Ascending aorta (tissue), 2 donors: ENCODE measurements around the gene FAM234A. TPM values are rescaled to one million over a fixed set of nuclear protein-coding genes. Genes with fewer than 3 reads are reported as not detected.

Experiments used
- DNase-seq, 2 donors: peaks; one replicate each; pipeline ENCODE4 v3.0.0-alpha.2; 2019; ENCODE audit warnings: low spot score in 2 of 2
- H3K27ac ChIP-seq, 2 donors: fragments of 200-600 bp; sonication (generic); one replicate each; pipeline ENCODE4 v1.5.1; 2016 to 2017; ENCODE audit warnings: mild to moderate bottlenecking in 1 of 2
- H3K27me3 ChIP-seq: fragments of 200-600 bp; sonication (generic); one replicate; pipeline ENCODE4 v1.5.1; 2017
- H3K36me3 ChIP-seq, 2 donors: fragments of 200-600 bp; sonication (generic); one replicate each; pipeline ENCODE4 v1.5.1; 2016
- H3K4me1 ChIP-seq, 2 donors: fragments of 200-600 bp; sonication (generic); one replicate each; pipeline ENCODE4 v1.5.1; 2016 to 2017; ENCODE audit warnings: mild to moderate bottlenecking in 1 of 2
- H3K4me3 ChIP-seq, 2 donors: fragments of 200-600 bp; sonication (generic); one replicate each; pipeline ENCODE4 v1.5.1; 2016 to 2017; ENCODE audit warnings: mild to moderate bottlenecking in 1 of 2
- H3K9me3 ChIP-seq, 2 donors: fragments of 200-600 bp; sonication (generic); one replicate each; pipeline ENCODE4 v1.5.1; 2016
- intact Hi-C: fragments of 100-400 bp; cut with DNase I; formaldehyde crosslinking; loops from one replicate; pipeline ENCODE4 v1.15.1; 2023
- total RNA-seq: library from RNA; depleted of rRNA; stranded (reverse); fragments of >200 nt; gene quantifications from one replicate; pipeline ENCODE4 v1.1.0, GENCODE V29; 2016
- TF ChIP-seq, protein P1 (sequence below), 3 experiments: fragments of 200-600 bp in 2 of 3; fragments of 450-650 bp in 1 of 3; sonication (generic) in 2 of 3; IDR thresholded peaks; one replicate each; pipeline ENCODE4 v1.5.1; 2016 to 2019; ENCODE audit warnings: antibody characterized with exemption in 3 of 3, mild to moderate bottlenecking in 1 of 3, moderate library complexity in 1 of 3

FAM234A gene
- total RNA-seq, 1 donor from 2014 or later, result 67.7 TPM

DNA sequence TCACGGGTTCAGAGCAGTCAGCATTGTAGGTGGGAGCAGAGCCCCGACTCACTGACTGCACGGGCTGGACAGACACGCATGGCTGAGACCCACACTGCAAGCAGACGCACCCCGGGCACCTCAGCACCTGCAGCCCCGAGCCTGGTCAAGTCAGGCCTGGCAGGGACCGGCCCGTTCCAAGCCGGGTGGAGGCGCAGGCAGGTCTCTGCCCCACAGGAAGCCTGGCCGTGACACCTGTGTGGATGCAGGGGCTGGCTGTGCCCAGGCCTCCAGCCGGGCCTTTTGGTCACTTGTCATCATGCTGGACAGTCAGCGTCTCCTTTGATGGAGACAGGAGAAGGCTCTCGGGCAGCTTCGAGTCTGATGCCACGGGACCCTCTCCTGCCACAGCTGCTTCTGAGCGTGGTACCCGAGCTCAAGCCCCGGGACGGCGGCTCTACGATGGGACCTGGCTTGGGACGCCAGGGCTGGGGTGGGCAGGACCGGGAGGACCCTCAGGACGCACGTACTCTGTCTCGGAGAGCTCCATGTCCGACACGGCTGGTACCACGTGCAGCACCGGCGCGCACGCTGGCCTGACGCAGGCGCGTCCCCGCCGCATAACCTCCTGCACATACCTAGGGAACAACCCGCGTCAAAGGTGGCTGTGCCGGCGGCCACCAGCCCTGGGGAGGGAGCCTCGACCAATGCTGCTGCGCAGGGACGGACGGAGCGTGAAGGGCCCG is 56.2 kb downstream of the FAM234A start:
- Histone ChIP-seq H3K4me1 (no peaks in the 10 kb centered on the region), H3K27ac (no peak overlapping the region), H3K27me3 (no peaks in the 10 kb centered on the region), H3K36me3 (peaks cover 61 to 74% of the 10 kb centered on the region in 2 donors), H3K9me3 (no peaks in the 10 kb centered on the region), H3K4me3 (no peak overlapping the region)
- DNase-seq, result no peak
- TF ChIP-seq, protein P1, sequence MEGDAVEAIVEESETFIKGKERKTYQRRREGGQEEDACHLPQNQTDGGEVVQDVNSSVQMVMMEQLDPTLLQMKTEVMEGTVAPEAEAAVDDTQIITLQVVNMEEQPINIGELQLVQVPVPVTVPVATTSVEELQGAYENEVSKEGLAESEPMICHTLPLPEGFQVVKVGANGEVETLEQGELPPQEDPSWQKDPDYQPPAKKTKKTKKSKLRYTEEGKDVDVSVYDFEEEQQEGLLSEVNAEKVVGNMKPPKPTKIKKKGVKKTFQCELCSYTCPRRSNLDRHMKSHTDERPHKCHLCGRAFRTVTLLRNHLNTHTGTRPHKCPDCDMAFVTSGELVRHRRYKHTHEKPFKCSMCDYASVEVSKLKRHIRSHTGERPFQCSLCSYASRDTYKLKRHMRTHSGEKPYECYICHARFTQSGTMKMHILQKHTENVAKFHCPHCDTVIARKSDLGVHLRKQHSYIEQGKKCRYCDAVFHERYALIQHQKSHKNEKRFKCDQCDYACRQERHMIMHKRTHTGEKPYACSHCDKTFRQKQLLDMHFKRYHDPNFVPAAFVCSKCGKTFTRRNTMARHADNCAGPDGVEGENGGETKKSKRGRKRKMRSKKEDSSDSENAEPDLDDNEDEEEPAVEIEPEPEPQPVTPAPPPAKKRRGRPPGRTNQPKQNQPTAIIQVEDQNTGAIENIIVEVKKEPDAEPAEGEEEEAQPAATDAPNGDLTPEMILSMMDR (IDR thresholded peaks at IDR 0.05), result no peak
- intact Hi-C loops, result no loop called here

DNA sequence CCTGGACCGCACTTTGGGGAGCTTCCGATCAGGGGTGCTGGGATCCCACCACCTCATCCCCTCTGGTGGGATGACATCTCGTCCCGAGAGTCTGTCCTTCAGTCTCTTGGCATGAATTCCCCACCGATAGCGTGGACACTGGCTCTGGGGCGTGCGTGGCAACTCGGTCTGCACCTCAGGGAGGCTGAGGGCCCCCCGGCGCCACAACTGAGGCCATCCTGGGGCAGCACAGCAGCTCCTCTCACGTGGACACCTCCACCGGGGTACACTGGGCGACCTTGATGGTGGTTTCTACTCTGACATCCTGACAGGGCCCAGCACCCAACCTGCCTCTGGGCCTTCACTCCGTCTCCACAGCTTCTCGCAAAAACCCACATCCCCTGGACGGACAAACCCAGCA is 56.9 kb downstream of the FAM234A start:
- intact Hi-C loops, result no loop called here
- no peaks in the 10 kb centered on the region for H3K4me1 ChIP-seq
- no peaks in the 10 kb centered on the region for H3K9me3 ChIP-seq
- no peaks in the 10 kb centered on the region for H3K27me3 ChIP-seq
- H3K36me3 ChIP-seq, result peaks cover 67 to 78% of the 10 kb centered on the region in 2 donors
- TF ChIP-seq, protein P1 (IDR thresholded peaks at IDR 0.05), result no peak
- H3K27ac ChIP-seq, result no peak overlapping the region
- no peak for DNase-seq
- no peak overlapping the region for H3K4me3 ChIP-seq

DNA sequence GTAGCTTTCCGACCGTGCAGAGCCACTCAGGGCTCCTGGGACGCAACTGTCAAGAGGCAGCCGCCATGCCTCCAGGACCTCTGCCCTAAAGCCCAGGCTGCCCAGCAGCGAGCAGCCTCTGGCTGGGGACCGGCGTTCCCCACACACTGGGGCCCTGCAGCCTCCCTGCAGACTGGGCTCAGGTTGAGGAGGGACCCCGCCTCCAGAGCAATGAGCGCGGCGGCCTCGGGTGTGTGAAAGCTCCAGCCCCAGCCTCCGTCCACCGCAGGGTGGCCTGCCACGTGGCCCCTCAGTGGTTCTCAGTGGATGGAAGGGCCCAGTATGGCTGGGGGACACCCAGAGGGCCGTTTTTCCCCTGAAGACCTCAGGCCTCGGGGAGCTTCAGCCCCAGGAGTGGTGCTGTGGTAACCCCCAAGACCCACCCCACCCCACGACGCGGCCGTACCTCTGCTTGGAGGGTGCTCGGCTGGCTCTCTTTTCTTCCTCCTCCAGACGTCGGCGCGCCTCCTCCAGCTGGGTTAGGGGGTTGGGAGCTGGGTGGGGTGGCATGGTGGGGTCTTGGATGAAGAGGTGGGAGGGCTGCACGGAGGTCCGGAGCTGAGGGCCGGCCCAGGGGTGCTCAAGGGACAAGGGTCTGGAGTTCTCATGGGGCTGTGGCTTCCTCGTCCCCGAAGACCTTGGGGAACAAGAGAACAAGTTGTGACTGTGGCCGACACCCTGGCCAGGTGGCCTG is 58.6 kb downstream of the FAM234A start:
- TF ChIP-seq, protein P1 (IDR thresholded peaks at IDR 0.05), result no peak
- Histone ChIP-seq H3K36me3 (peaks cover 62 to 78% of the 10 kb centered on the region in 2 donors), H3K9me3 (no peaks in the 10 kb centered on the region), H3K27ac (no peak overlapping the region), H3K4me3 (no peak overlapping the region), H3K27me3 (no peaks in the 10 kb centered on the region), H3K4me1 (no peaks in the 10 kb centered on the region)
- intact Hi-C loops, result no loop called here
- no peak for DNase-seq

DNA sequence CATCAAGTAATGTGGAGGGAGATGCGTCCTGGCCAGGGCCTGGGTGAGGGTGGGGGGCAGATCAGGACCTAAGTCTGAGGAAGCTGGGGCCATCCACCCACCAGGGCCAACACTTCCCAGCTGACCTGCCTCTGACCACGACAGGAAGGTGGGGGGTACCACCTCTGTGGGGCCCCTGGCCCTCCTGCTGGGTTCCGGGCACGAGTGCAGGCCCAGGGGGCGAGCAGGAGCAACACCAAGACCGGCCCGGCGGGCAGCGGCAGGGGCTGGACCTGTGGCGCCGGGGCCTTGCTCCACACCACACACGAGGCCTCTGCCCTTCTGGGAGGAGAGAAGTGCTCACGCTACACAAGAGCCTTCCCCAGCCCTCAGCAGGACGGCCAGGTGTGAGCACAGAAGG is 61.7 kb downstream of the FAM234A start:
- Histone ChIP-seq H3K36me3 (peaks cover 35 to 55% of the 10 kb centered on the region in 2 donors), H3K27me3 (no peaks in the 10 kb centered on the region), H3K9me3 (no peaks in the 10 kb centered on the region), H3K4me1 (no peaks in the 10 kb centered on the region), H3K4me3 (no peak overlapping the region), H3K27ac (no peak overlapping the region)
- no peak for DNase-seq
- TF ChIP-seq, protein P1 (IDR thresholded peaks at IDR 0.05), result no peak
- intact Hi-C loops, result no loop called here

DNA sequence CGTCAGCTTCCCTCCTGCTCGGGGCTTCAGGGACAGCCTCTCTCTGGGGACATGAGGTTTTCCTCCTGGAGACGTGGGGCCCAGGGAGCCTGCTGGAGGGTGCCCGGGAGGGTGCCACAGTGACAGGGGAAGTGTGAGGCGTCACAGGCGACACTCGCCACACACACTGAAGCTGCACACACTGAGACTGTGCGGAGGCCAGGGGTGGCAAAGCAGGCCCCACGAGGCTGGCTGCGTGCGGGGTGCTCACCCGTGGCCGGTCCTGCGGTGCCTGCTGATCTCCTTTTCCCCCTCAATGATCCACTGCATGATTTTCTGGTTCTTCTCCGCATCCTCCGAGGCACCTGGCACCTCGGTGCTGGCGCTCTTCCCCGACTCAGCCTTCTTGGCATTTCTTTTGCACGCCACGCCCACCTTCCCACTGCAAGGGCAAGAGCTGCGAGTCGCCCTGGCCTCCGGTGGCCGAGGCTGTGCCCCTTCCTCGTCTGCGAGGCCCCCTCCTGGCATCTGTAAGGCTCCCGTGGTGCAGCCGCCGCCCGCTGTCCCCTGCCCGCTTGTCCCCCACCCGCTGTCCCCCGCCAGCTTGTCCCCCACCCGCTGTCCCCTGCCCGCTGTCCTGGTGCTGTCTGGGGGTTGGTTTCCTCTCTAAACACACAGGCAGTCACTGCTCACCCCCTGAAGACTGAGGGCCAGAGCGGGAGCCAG is 62.3 kb downstream of the FAM234A start:
- DNase-seq, result no peak
- Histone ChIP-seq H3K36me3 (peaks cover 34 to 50% of the 10 kb centered on the region in 2 donors), H3K4me1 (no peaks in the 10 kb centered on the region), H3K9me3 (no peaks in the 10 kb centered on the region), H3K27me3 (no peaks in the 10 kb centered on the region), H3K27ac (no peak overlapping the region), H3K4me3 (no peak overlapping the region)
- TF ChIP-seq, protein P1 (IDR thresholded peaks at IDR 0.05), result no peak
- intact Hi-C loops, result no loop called here
